A549 (cell line): ENCODE measurements around the gene FASTKD2. TPM values are rescaled to one million over a fixed set of nuclear protein-coding genes. Genes with fewer than 3 reads are reported as not detected.

Experiments
- ATAC-seq, 2 experiments: fragments of 200-7000 bp in 1 of 2; fragments of >200 bp in 1 of 2; cut with Nextera tagmentation in 1 of 2; cut with Tn5 transposase in 1 of 2; 3 replicates each; pipeline versions ENCODE4 v1.8.0 to v1.9.1; 2018 to 2020; ENCODE audit warnings: mild to moderate bottlenecking in 1 of 2, moderate library complexity in 1 of 2
- CTCF ChIA-PET: fragments of 300-600 bp; sonication (Branson Sonifier 250); formaldehyde crosslinking; extraction: SDS; loops from one replicate; lab custom pipeline; 2021; ENCODE audit warnings: antibody characterized with exemption, inconsistent platforms; lab: Yijun Ruan, JAX
- POLR2A ChIA-PET: fragments of 350-600 bp; formaldehyde crosslinking; extraction: SDS; loops from one replicate; lab custom pipeline; 2021; ENCODE audit warnings: antibody characterized with exemption, inconsistent platforms; lab: Yijun Ruan, JAX
- DNase-seq, 2 experiments: peaks; one replicate each; pipeline versions ENCODE4 v3.0.0 to v3.0.0-alpha.2; 2011 to 2016; ENCODE audit warnings: low read depth in 1 of 2, low spot score in 1 of 2
- FAIRE-seq: peaks from 2 replicates; lab custom pipeline; 2011; peaks lifted over from hg19 to GRCh38; lab: Jason Lieb, UNC
- H3K27ac ChIP-seq, 2 experiments: fragments of >200 bp; sonication (Bioruptor Twin); formaldehyde crosslinking; 3 replicates each; pipeline ENCODE4 v1.5.1; 2016 to 2017
- H3K4me1 ChIP-seq: fragments of >200 bp; sonication (Bioruptor Twin); formaldehyde crosslinking; 3 replicates; pipeline ENCODE4 v1.6.1; 2016
- H3K4me2 ChIP-seq: fragments of >200 bp; sonication (Bioruptor Twin); formaldehyde crosslinking; 3 replicates; pipeline ENCODE4 v1.6.1; 2016
- H3K4me3 ChIP-seq: fragments of >200 bp; sonication (Bioruptor Twin); formaldehyde crosslinking; 3 replicates; pipeline ENCODE4 v1.5.1; 2016
- H3K9me3 ChIP-seq: fragments of >200 bp; sonication (Bioruptor Twin); formaldehyde crosslinking; 3 replicates; pipeline ENCODE4 v1.6.1; 2016
- CBX2 ChIP-seq: fragments of 200-600 bp; sonication (generic); IDR thresholded peaks from 2 replicates; pipeline ENCODE4 v1.6.1; 2016; ENCODE audit warnings: low read depth, mild to moderate bottlenecking, borderline replicate concordance
- CBX8 ChIP-seq: fragments of 200-600 bp; sonication (generic); IDR thresholded peaks from 2 replicates; pipeline ENCODE4 v1.6.1; 2016
- CHD2 ChIP-seq: fragments of 150-350 bp; IDR thresholded peaks from 2 replicates; pipeline ENCODE4 v1.6.1; 2014; ENCODE audit warnings: low read length; ENCODE audit not compliant: partially characterized antibody
- EP300 ChIP-seq, 2 experiments: fragments of >200 bp; sonication (Bioruptor Twin); formaldehyde crosslinking; IDR thresholded peaks; 2 replicates in 1 of 2; 3 replicates in 1 of 2; pipeline ENCODE4 v1.6.1; 2016 to 2017
- ESRRA ChIP-seq: fragments of 150-350 bp; IDR thresholded peaks from 2 replicates; pipeline ENCODE4 v1.6.1; 2014; ENCODE audit warnings: mild to moderate bottlenecking, low read length, borderline replicate concordance
- HDAC2 ChIP-seq: fragments of 200-600 bp; sonication (generic); IDR thresholded peaks from 2 replicates; pipeline ENCODE4 v1.6.1; 2016
- HEYL ChIP-seq: fragments of 250-450 bp; sonication (Bioruptor Pico); IDR thresholded peaks from 2 replicates; pipeline ENCODE4 v1.8.0; 2021; ENCODE audit warnings: mild to moderate bottlenecking, moderate library complexity
- HMGXB4 ChIP-seq: fragments of 250-450 bp; sonication (Bioruptor Pico); IDR thresholded peaks from 2 replicates; pipeline ENCODE4 v1.5.0; 2021; ENCODE audit warnings: mild to moderate bottlenecking, moderate library complexity, borderline replicate concordance
- HOXB13 ChIP-seq: fragments of 250-450 bp; sonication (Bioruptor Pico); IDR thresholded peaks from 2 replicates; pipeline ENCODE4 v1.5.0; 2020; ENCODE audit warnings: low read depth, mild to moderate bottlenecking, moderate library complexity
- JUN ChIP-seq, 2 experiments: fragments of >200 bp; sonication (Bioruptor Twin); formaldehyde crosslinking; IDR thresholded peaks; 2 replicates in 1 of 2; 3 replicates in 1 of 2; pipeline ENCODE4 v1.6.1; 2016 to 2017
- JUNB ChIP-seq: fragments of >200 bp; sonication (Bioruptor Twin); formaldehyde crosslinking; IDR thresholded peaks from 2 replicates; pipeline ENCODE4 v1.6.1; 2016
- MAZ ChIP-seq: fragments of 150-350 bp; IDR thresholded peaks from 2 replicates; pipeline ENCODE4 v1.6.1; 2014; ENCODE audit warnings: antibody characterized with exemption, low read depth, low read length, borderline replicate concordance
- MYC ChIP-seq: IDR thresholded peaks from 2 replicates; pipeline ENCODE4 v1.6.1; 2012; ENCODE audit warnings: mild to moderate bottlenecking, inconsistent platforms, low read length, improper control_type of control experiment, borderline replicate concordance
- RARB ChIP-seq: fragments of 250-450 bp; sonication (Bioruptor Pico); IDR thresholded peaks from 2 replicates; pipeline ENCODE4 v1.8.0; 2021; ENCODE audit warnings: mild to moderate bottlenecking, moderate library complexity
- SMC3 ChIP-seq: fragments of >200 bp; sonication (Bioruptor Twin); formaldehyde crosslinking; IDR thresholded peaks from 3 replicates; pipeline ENCODE4 v1.6.1; 2018; ENCODE audit warnings: inconsistent platforms
- TFCP2L1 ChIP-seq: fragments of 250-450 bp; sonication (Bioruptor Pico); IDR thresholded peaks from 2 replicates; pipeline ENCODE4 v1.5.0; 2021; ENCODE audit warnings: mild to moderate bottlenecking
- ZC3H11A ChIP-seq: fragments of 450-650 bp; IDR thresholded peaks from 2 replicates; pipeline ENCODE4 v1.6.1; 2014; ENCODE audit warnings: antibody characterized with exemption, mild to moderate bottlenecking
- ZNF302 ChIP-seq: fragments of 250-450 bp; sonication (Bioruptor Pico); IDR thresholded peaks from 2 replicates; pipeline ENCODE4 v1.9.0; 2021; ENCODE audit warnings: inconsistent platforms, mild to moderate bottlenecking, moderate library complexity
- WGBS: methylation state at CpG from one replicate; pipeline ENCODE4 v1.1.6; 2017; ENCODE audit errors: missing lambda C conversion rate; 5-methylcytosine and 5-hydroxymethylcytosine counted together
- polyA plus RNA-seq, 4 experiments: library from polyadenylated mRNA; depleted of rRNA in 3 of 4; stranded (reverse); fragments of >200 nt; fragmentation: RNase III in 1 of 4; extraction: RNeasy Plus Mini Kit Qiagen cat#74134 plus additional on column Dnase treatment in 1 of 4; gene quantifications; 2 replicates in 3 of 4; 3 replicates in 1 of 4; pipeline ENCODE4 v1.2.3, GENCODE V29; 2011 to 2017
- small RNA-seq, 6 experiments: library from RNA; depleted of rRNA; stranded (forward); fragments of <200 nt; gene quantifications; one replicate each; pipeline ENCODE3, GENCODE V24; 2012
- TF ChIP-seq, protein P1 (sequence below): IDR thresholded peaks from 2 replicates; pipeline ENCODE4 v1.6.1; 2012; ENCODE audit warnings: low read depth, borderline replicate concordance
- TF ChIP-seq, protein P2 (sequence below): fragments of 250-450 bp; sonication (Bioruptor Pico); IDR thresholded peaks from 2 replicates; pipeline ENCODE4 v1.5.0; 2020; ENCODE audit warnings: low read depth, mild to moderate bottlenecking, moderate library complexity
- TF ChIP-seq, protein P3 (sequence below): IDR thresholded peaks from 2 replicates; pipeline ENCODE4 v1.6.1; 2012

The FASTKD2 gene
- polyA plus RNA-seq, 2 of the 4 experiments (the other 2 are of a cell fraction), result 35.5 to 60.1 TPM

DNA sequence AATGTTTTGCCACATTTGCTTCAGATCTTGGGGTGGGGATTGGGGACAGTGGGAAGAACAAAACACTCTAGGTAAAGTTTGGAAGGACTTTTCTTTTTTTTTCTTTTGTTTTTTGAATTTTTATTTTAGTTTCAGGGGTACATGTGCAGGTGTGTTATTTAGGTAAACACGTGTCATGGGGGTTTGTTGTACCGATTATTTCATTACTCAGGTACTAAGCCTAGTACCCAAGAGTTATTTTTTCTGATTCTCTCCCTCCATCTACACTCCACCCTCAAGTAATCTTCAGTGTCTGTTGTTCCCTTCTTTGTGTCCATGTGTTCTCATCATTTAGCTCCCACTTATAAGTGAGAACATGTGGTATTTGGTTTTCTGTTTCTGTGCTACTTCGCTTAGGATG, 73.3 kb downstream of the FASTKD2 start (continued):
- TF ChIP-seq CBX2, result no peak
- TF ChIP-seq CBX8, result no peak
- no peak for TF ChIP-seq CHD2
- TF ChIP-seq SMC3, result no peak
- TF ChIP-seq, protein P1, sequence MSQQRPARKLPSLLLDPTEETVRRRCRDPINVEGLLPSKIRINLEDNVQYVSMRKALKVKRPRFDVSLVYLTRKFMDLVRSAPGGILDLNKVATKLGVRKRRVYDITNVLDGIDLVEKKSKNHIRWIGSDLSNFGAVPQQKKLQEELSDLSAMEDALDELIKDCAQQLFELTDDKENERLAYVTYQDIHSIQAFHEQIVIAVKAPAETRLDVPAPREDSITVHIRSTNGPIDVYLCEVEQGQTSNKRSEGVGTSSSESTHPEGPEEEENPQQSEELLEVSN, result no peak
- no peak for TF ChIP-seq MAZ
- no peak for TF ChIP-seq HOXB13

DNA sequence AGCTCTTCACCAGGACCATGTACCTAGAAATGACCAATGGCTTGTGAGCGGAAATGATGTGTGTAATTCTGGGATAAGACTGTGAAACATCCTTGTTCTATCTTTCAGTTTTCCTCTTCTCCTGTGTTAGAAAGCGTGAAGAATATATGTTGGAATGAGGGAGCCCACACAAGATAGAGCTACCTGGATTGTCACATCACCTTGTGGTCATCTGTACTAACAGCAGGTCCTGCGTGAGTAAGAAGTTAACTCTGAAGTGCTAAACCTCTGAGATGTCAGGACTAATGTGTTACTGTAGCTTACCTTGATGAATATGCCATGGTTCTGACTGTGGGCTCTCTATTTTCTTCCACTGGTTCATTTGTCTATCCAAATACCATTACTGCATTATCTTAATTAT, 75.6 kb downstream of the FASTKD2 start:
- FAIRE-seq (no peak), DNase-seq (no peak), ATAC-seq (peak in 1 of 2 experiments; percentile 66; a peak in 3 of 6 replicates)
- WGBS, result 88% methylated on average over 3 of the region's 3 CpGs
- Histone ChIP-seq H3K27ac (no peak overlapping the region), H3K4me1 (no peaks in the 10 kb centered on the region), H3K4me2 (no peak overlapping the region), H3K4me3 (no peak overlapping the region), H3K9me3 (no peaks in the 10 kb centered on the region)
- CTCF ChIA-PET, result interaction anchor here (1.2 to 2.9 kb wide), 2 partner anchors 12 to 40 kb away, joined by 3 to 9 read pairs; no protein-coding TSS in a partner anchor
- POLR2A ChIA-PET, result no interaction called here
- TF ChIP-seq HEYL, result no peak
- TF ChIP-seq, protein P2, sequence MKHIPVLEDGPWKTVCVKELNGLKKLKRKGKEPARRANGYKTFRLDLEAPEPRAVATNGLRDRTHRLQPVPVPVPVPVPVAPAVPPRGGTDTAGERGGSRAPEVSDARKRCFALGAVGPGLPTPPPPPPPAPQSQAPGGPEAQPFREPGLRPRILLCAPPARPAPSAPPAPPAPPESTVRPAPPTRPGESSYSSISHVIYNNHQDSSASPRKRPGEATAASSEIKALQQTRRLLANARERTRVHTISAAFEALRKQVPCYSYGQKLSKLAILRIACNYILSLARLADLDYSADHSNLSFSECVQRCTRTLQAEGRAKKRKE, result no peak
- TF ChIP-seq EP300 (IDR thresholded peaks at IDR 0.05), result no peak
- TF ChIP-seq, protein P3, sequence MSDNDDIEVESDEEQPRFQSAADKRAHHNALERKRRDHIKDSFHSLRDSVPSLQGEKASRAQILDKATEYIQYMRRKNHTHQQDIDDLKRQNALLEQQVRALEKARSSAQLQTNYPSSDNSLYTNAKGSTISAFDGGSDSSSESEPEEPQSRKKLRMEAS, result no peak
- TF ChIP-seq RARB (CRISPR knock-in tag), result no peak
- no peak for TF ChIP-seq TFCP2L1 (CRISPR knock-in tag)
- no peak for TF ChIP-seq MYC
- no peak for TF ChIP-seq JUN (IDR thresholded peaks at IDR 0.05)
- TF ChIP-seq ESRRA, result no peak
- no peak for TF ChIP-seq ZC3H11A
- TF ChIP-seq MAZ, result no peak
- no peak for TF ChIP-seq CBX2
- TF ChIP-seq JUNB, result no peak
- no peak for TF ChIP-seq HMGXB4 (CRISPR knock-in tag)
- TF ChIP-seq HDAC2, result no peak
- no peak for TF ChIP-seq ZNF302 (CRISPR knock-in tag)

Small RNA genes lying within 50 kb of the gene (small RNA-seq; reads per million reads assigned to genes)
- gene MIR3130-2, result 0 reads per million in 6 experiments

Other genes starting within 250 kb of the FASTKD2 start
- gene FAM237A, start 123.1 kb upstream of the FASTKD2 start, polyA plus RNA-seq (2011; rRNA removed), result not detected in 2 replicates
- gene FAM237A, start 123.1 kb upstream of the FASTKD2 start, polyA plus RNA-seq (2017; fragmentation: RNase III; extraction: RNeasy Plus Mini Kit Qiagen cat#74134 plus additional on column Dnase treatment), result not detected in 3 replicates
- not detected in 2 replicates for gene DYTN, start 47.2 kb upstream of the FASTKD2 start, polyA plus RNA-seq (2011; rRNA removed)
- not detected in 3 replicates for gene DYTN, start 47.2 kb upstream of the FASTKD2 start, polyA plus RNA-seq (2017; fragmentation: RNase III; extraction: RNeasy Plus Mini Kit Qiagen cat#74134 plus additional on column Dnase treatment)
- gene MDH1B, start 278 bp upstream of the FASTKD2 start, polyA plus RNA-seq (2011; rRNA removed), result 1.3 and 2.8 TPM in 2 replicates
- 3.1 to 4.0 TPM (median 3.2 TPM) in 3 replicates for gene MDH1B, start 278 bp upstream of the FASTKD2 start, polyA plus RNA-seq (2017; fragmentation: RNase III; extraction: RNeasy Plus Mini Kit Qiagen cat#74134 plus additional on column Dnase treatment)
- gene CPO, start 173.9 kb downstream of the FASTKD2 start, polyA plus RNA-seq (2011; rRNA removed), result 0.09 and 0.15 TPM in 2 replicates
- 0.13 to 0.18 TPM (median 0.14 TPM) in 3 replicates for gene CPO, start 173.9 kb downstream of the FASTKD2 start, polyA plus RNA-seq (2017; fragmentation: RNase III; extraction: RNeasy Plus Mini Kit Qiagen cat#74134 plus additional on column Dnase treatment)